Left renal pelvis (tissue), 4 donors: ENCODE data around the gene SLC38A9. TPM values are rescaled to one million over a fixed set of nuclear protein-coding genes. Genes with fewer than 3 reads are reported as not detected.
"Not testable (repeated sequence)": the region's sequence is repeated elsewhere in the genome, so short reads cannot be mapped to it uniquely, and the experiment has no call there.

Experiments used
- DNase-seq, 4 donors: peaks; one replicate each; pipeline ENCODE4 v3.0.0-alpha.2; 2013; ENCODE audit warnings: low read depth in 4 of 4, low spot score in 3 of 4
- polyA plus RNA-seq, 4 donors: library from polyadenylated mRNA; unstranded; fragments of 120-200 nt; gene quantifications; one replicate each; pipeline ENCODE4 v1.2.1, GENCODE V29; 2013; ENCODE audit not compliant: insufficient read length in 4 of 4

The SLC38A9 gene, protein sequence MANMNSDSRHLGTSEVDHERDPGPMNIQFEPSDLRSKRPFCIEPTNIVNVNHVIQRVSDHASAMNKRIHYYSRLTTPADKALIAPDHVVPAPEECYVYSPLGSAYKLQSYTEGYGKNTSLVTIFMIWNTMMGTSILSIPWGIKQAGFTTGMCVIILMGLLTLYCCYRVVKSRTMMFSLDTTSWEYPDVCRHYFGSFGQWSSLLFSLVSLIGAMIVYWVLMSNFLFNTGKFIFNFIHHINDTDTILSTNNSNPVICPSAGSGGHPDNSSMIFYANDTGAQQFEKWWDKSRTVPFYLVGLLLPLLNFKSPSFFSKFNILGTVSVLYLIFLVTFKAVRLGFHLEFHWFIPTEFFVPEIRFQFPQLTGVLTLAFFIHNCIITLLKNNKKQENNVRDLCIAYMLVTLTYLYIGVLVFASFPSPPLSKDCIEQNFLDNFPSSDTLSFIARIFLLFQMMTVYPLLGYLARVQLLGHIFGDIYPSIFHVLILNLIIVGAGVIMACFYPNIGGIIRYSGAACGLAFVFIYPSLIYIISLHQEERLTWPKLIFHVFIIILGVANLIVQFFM
- polyA plus RNA-seq, result 10 to 100 TPM; 19.5 to 31.6 (median 31.1) TPM

- peak; percentile 81 to 91 (median 82) for DNase-seq
Measured at GRCh38 chr5:55712023-55712859, at the start of gene SLC38A9. Gene SLC38A9 (minus strand): TSS chr5:55712324. CDS start chr5:55697958, 14,366 bp downstream.

DNA sequence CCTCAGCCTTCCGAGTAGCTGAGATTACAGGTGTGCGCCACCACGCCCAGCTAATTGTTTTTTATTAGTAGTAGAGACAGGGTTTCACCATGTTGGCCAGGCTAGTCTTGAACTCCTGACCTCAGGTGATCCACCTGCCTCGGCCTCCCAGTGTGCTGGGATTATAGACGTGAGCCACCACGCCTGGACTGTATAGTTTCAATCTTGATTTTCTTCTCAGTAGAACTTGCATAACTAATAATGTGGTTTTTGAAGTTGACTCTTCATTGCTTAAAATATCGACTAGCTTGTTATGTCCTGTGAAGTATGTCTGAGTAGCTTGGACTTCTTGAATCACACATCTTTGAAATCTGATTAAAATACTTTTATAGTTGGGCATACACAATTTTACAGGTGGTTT is 49.6 kb upstream of the SLC38A9 start:
- DNase-seq, result not testable (repeated sequence)

DNA sequence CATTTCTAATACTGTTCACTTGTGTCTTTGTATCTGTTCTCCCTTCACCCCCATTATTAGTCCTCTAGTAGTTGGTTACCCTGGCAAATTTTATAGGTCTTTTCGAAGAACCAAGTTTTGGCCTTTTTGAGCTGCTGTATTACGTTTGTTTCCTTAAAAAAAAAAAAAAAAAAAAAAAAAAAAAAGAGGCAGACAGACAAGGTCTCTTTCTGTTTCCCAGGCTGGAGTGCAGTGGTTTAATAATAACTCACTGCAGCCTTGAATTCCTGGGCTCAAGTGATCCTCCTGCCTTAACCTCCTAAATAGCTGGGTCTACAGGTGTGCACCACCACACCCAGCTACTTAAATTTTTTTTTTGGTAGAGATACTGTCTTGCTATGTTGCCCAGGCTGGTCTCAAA is 46.6 kb upstream of the SLC38A9 start:
- DNase-seq, result no peak

DNA sequence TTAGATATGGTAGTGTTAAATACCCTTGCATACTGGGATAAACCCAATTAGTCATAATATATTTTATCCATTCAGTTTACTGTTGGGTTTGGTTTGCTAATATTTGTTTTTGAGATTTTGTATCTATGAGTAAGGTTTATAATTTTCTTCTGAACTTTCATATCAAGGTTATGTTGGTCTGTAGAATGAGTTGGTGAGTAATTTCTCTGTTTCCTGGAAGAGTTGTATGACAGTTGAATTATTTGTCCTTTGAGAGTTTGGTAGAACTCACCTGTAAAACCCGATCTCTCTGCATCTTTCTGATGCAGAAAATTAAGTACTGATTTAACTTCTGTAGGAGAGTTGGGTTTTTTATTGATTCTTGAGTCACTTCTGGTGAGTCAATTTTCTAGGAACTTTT is 46.1 kb upstream of the SLC38A9 start:
- no peak for DNase-seq

DNA sequence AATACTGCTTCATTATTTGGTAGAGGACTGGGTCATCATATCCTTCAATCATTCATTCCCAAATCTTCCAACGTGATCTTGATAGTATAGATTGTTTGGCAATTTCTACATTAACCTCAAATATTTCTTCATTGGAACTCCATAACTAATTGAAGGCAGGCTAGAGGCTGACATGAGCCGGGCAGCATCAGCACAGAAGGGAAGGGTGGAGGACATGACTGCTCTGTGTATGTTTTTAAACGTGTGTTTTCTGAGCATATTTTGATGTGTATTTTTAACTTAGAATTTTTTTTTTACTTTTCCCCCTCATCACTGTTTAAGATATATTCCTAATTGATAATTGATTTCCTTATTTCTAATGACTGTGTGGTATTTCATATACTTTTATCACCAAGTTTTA is 38.4 kb upstream of the SLC38A9 start:
- no peak for DNase-seq

DNA sequence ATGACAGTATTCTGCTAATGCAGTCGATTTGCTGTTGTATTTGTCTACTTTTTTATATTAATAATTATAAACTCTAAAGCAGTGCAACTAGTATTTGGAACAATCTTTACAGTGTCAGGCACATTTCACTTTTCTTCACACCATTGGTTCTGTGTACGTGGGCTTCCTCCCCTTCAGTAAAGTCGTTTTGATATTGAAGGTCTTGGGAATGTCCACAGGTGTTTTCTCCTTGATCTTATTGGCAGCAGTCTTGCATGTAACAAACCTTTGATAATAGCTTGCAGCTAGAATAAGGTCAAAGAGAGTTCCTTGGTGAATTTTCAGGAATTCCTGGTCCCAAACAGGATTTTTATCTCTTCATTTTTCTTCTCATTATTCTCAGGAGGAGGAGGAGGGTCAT is 37.9 kb upstream of the SLC38A9 start:
- no peak for DNase-seq

GRCh38 chr5:55749387-55749786 is 37.3 kb upstream of the SLC38A9 start:
- DNase-seq, result peak in 2 of 4 donors; percentile 12

GRCh38 chr5:55747778-55748318 is 35.7 kb upstream of the SLC38A9 start:
- DNase-seq, result no peak

DNA sequence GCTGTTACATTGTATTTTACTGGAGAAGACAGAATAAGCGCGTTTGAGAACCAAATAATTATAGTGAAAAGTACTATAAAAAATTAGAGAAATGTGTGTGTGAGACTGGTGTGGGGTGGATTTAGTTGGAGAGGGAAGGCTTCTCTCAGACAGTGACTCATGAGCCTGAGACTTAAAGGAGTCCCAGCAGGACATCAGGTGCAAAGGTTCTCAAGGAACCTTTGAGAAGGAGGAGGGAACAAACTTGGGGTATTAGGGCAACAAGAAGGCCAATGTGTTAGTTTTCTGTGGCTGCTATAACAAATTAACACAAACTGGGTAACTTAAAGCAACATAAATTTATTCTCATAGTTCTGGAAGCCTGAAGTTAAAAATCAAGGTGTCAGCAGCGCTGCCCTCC is 30.7 kb upstream of the SLC38A9 start:
- DNase-seq, result no peak

DNA sequence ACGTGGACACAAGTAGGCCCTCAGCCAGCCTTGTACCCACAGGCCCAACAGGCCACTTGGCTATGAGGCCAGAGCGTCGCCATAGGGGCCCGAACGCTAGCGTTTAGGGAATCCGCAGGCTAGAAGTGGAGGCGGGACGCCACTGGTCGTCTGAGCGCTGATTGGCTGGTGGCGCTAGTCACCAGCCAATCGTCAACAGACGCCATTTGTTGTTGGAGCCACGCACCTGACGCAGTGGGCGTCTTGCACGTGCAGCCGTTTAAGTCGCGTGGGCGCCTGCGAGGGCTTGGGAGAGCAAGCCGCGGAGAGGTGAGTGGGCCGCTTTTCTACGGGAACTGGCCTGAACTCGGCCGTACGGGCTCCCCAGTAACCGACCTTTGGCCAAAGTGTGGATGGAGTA is 25.7 kb upstream of the SLC38A9 start, which contains the start of gene DDX4:
Gene DDX4, plus strand, starts transcription at position 269 of the 400 bp plus-strand sequence. CDS start 903 bp downstream, outside the sequence.
- DNase-seq, result no peak

DNA sequence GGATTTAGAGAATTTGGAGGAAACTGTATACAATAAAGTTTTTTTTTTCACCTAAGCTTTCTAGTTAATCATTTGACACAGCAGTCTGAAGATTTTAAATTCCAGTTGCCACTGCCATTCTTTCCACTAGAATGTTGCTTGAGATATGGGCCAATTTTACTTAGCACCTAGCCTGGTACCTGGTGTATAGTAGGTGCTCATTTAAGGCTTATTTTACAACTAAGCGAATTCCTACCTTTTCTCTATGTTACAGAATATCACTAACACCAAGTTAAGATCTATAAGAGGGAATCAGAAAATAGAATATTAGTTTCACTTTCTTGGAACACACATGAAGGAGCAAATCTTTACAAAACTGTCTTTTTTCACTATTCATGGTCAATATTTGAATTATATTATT is 22.5 kb upstream of the SLC38A9 start:
- DNase-seq, result no peak

GRCh38 chr5:55732585-55732984 is 20.5 kb upstream of the SLC38A9 start:
- DNase-seq, result no peak

DNA sequence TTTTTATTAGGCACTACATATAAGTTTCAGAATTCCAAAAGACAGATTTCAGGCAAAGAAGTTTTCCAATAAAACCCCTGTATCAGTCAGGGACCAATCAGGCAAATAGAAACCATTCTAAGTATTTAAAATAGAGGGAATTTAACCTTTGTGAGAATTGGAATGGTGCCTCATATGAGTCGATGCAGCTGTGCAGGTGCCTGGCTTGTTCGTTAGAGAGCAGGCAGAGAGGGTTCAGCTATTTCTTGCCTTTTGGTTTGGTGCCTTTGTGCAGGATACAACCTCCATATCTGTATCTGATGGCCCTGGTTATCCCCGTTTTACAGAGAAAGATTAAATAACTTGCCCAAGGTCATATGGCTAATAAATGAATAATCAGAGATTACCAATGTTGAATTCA is 19.7 kb upstream of the SLC38A9 start:
- no peak for DNase-seq

DNA sequence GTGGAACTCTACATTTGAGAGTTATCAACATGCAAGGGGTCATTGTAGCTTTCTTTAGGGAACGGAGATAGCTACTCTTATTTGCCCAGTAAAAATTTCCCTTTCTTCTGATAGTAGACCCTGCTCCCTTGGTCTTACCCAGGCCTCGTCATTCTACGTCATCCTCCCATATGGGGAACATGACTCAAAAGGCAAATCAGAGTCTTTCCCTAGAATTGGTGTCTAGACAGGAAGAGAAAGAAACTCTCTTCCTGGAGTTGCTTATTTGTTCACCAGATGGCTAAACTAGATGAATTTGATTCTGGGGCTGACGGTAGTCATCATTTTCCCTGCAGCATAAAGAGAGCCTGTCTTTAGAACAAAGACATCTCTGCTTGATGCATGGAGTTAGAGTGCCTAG is 12.2 kb upstream of the SLC38A9 start:
- DNase-seq, result no peak

GRCh38 chr5:55720188-55720703 is 8.1 kb upstream of the SLC38A9 start:
- no peak for DNase-seq

- DNase-seq, result not testable (repeated sequence)
Measured at GRCh38 chr5:55719026-55719425, 6.9 kb upstream of the SLC38A9 start.

DNA sequence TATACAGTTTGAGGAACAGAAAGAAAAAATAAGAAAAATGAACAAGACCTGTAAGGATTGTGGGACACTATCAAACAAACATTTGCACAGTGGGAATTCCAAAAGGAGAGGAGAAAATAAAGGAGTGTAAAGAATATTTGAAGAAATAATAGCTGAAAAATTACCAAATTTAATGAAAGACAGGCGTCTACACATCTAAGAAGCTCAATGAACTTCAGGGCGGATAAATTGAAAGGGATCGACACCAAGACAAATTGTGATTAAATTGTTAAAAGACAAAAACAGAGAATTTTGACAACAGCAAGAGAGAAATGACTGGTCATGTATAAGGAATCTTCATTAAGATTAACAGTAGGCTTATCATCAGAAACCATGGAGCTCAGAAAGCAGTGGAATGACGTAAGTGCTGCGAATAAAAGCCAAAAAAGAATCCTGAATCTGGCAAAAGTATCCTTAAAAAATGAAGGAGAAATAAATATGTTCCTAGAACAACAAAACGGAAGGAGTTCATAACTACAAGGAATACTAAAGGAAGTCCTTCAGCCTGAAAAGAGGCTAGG is 3.5 kb upstream of the SLC38A9 start:
- no peak for DNase-seq

DNA sequence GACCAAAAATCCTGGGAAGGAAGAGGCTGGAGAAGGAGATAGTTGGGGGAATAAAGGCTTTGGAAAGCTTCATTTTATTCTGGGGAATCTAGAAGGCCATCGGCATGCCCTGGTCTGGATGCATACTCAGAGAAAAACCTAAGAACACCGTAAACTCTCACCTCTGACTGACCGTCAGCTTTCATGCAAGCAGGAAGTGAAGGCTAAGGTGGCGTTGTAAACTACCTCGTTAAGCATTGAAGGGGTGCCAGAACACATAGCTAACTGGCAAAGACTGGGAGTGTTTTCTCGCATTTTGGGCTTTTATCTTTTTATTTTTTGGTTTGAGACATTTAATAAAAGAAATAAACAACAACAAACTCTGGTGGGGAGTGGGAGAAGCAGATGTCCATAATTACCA is 2.6 kb upstream of the SLC38A9 start:
- DNase-seq, result no peak

DNA sequence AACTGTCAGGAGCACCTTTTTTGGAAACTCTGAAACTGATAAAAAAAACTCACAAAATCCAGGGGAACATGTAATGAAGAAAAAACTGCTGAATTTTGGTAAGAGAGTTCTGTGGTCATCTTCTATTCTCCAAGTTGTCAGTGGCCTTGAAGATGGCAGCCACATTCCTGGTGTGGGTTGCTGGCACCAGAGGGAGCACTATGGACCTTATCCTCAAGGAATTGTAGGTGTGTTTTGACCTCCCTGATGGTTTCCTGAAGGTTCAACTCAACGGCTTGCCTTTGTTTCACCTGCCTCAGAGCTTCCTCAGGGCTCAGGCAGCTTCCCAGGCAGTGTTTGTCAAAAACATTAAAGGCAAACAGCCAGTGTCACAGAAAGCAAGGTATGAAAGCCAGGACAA is 2.2 kb upstream of the SLC38A9 start:
- no peak for DNase-seq

DNA sequence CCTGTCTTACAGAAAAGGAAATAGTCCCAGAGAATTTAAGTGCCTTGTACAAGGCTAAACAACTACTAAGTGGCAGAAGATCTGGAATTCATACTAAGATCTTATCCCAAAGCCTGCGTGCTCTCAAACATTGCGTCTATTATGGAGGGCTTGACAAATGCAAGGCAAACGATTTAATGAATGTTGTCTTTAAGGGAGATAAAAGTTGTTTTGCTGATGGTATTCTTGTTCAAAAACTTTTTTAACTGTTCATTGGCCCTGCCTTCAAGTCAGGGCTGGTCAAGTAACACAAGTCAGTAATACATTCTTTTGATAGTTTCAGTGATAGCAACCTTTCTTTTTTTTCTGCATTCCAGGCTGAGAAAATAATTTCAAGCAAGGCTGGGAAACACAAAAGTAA is 1.7 kb upstream of the SLC38A9 start:
- no peak for DNase-seq
